Measurements from ENCODE around the gene NXPH4.

Gene NXPH4

GRCh38 chr12:57204454-57204853 lies 12.1 kb upstream of the NXPH4 start:
- no peak for DNase-seq

- DNase-seq: no peak
Measured at GRCh38 chr12:57205186-57205585, 11.4 kb upstream of the NXPH4 start.

GRCh38 chr12:57205931-57206330 lies 10.7 kb upstream of the NXPH4 start:
- DNase-seq: no peak

GRCh38 chr12:57207731-57208630 lies 8.6 kb upstream of the NXPH4 start:
- DNase-seq: no peak

GRCh38 chr12:57208631-57209282 lies 7.8 kb upstream of the NXPH4 start:
- no peak for DNase-seq

GRCh38 chr12:57209916-57210315 lies 6.7 kb upstream of the NXPH4 start:
- no peak for DNase-seq

- DNase-seq: no peak
Measured at GRCh38 chr12:57210461-57210860, 6.1 kb upstream of the NXPH4 start.

- DNase-seq: no peak
Measured at GRCh38 chr12:57210926-57211692, 5.5 kb upstream of the NXPH4 start.

GRCh38 chr12:57211791-57212700 lies 4.5 kb upstream of the NXPH4 start:
- DNase-seq: no peak

- no peak for DNase-seq
Measured at GRCh38 chr12:57212701-57213057, 3.9 kb upstream of the NXPH4 start.

- DNase-seq: no peak
Measured at GRCh38 chr12:57213058-57213715, 3.4 kb upstream of the NXPH4 start.

GRCh38 chr12:57213763-57214397 lies 2.7 kb upstream of the NXPH4 start:
- DNase-seq: no peak

- DNase-seq: no peak
Measured at GRCh38 chr12:57214398-57214781, 2.2 kb upstream of the NXPH4 start.

GRCh38 chr12:57215065-57215464 lies 1.5 kb upstream of the NXPH4 start:
- DNase-seq: no peak

- DNase-seq: no peak
Measured at GRCh38 chr12:57215668-57216013, 953 bp upstream of the NXPH4 start.

GRCh38 chr12:57216921-57217879 lies 606 bp downstream of the NXPH4 start:
- no peak for DNase-seq

- no peak for DNase-seq
Measured at GRCh38 chr12:57218030-57218853, 1.6 kb downstream of the NXPH4 start.

GRCh38 chr12:57219205-57219992 lies 2.8 kb downstream of the NXPH4 start:
- no peak for DNase-seq

Measured in cortex of kidney (tissue), 1 donor.